ENCODE data around the gene MRTFA. TPM values are rescaled to one million over a fixed set of nuclear protein-coding genes. Genes with fewer than 3 reads are reported as not detected.

MRTFA gene
- polyA plus RNA-seq, 1 experiment: 8.9 TPM

GRCh38 chr22:40366068-40366467 lies 270.5 kb downstream of the MRTFA start:
- POLR2A ChIA-PET: no interaction called here
- CTCF ChIA-PET: interaction anchor here (1.7 to 2.1 kb wide), 2 partner anchors 11 to 17 kb away, joined by 4 to 6 read pairs; no protein-coding TSS in a partner anchor
- no peak for TF ChIP-seq CTCF (IDR thresholded peaks at IDR 0.05; ENCODE audit: insufficient read depth, low read depth, low read length)
- no peak overlapping the region for H3K4me3 ChIP-seq (ENCODE audit: low read depth, low read length)
- no peaks in the 10 kb centered on the region for H3K27me3 ChIP-seq (ENCODE audit: control insufficient read depth, insufficient read depth, low read length)
- peaks cover 17% of the 10 kb centered on the region for H3K36me3 ChIP-seq (ENCODE audit: control insufficient read depth, insufficient read depth, low read length)
- DNase-seq (ENCODE audit: low read depth): no peak

GRCh38 chr22:40364431-40364830 lies 272.1 kb downstream of the MRTFA start:
- peaks cover 21% of the 10 kb centered on the region for H3K36me3 ChIP-seq (ENCODE audit: control insufficient read depth, insufficient read depth, low read length)
- ChIA-PET POLR2A (no interaction called here), CTCF (interaction anchor here (1.3 to 2.1 kb wide), 3 partner anchors 13 to 830 kb away, joined by 3 to 6 read pairs (median 3); no protein-coding TSS in a partner anchor)
- H3K4me3 ChIP-seq (ENCODE audit: low read depth, low read length): no peak overlapping the region
- no peak for DNase-seq (ENCODE audit: low read depth)
- H3K27me3 ChIP-seq (ENCODE audit: control insufficient read depth, insufficient read depth, low read length): no peaks in the 10 kb centered on the region
- no peak for TF ChIP-seq CTCF (IDR thresholded peaks at IDR 0.05; ENCODE audit: insufficient read depth, low read depth, low read length)

- peaks cover 26% of the 10 kb centered on the region for H3K36me3 ChIP-seq (ENCODE audit: control insufficient read depth, insufficient read depth, low read length)
- POLR2A ChIA-PET: interaction anchor here (0.5 kb wide), 1 partner anchor 287 kb away, joined by 4 read pairs; no protein-coding TSS in a partner anchor
- CTCF ChIA-PET: interaction anchor here (1.0 to 1.5 kb wide), 3 partner anchors 15 to 536 kb away, joined by 3 read pairs; no protein-coding TSS in a partner anchor
- no peak overlapping the region for H3K4me3 ChIP-seq (ENCODE audit: low read depth, low read length)
- H3K27me3 ChIP-seq (ENCODE audit: control insufficient read depth, insufficient read depth, low read length): no peaks in the 10 kb centered on the region
- DNase-seq (ENCODE audit: low read depth): peak; percentile 51
- TF ChIP-seq CTCF (IDR thresholded peaks at IDR 0.05; ENCODE audit: insufficient read depth, low read depth, low read length): no peak
Observed at GRCh38 chr22:40363059-40363458, 273.5 kb downstream of the MRTFA start.

- CTCF ChIA-PET: no interaction called here
- TF ChIP-seq CTCF (IDR thresholded peaks at IDR 0.05; ENCODE audit: insufficient read depth, low read depth, low read length): no peak
- Histone ChIP-seq H3K27me3 (ENCODE audit: control insufficient read depth, insufficient read depth, low read length) (no peaks in the 10 kb centered on the region), H3K4me3 (ENCODE audit: low read depth, low read length) (no peak overlapping the region), H3K36me3 (ENCODE audit: control insufficient read depth, insufficient read depth, low read length) (peaks cover 27% of the 10 kb centered on the region)
- POLR2A ChIA-PET: interaction anchor here (0.6 to 0.7 kb wide), 2 partner anchors 11 to 184 kb away, joined by 3 to 4 read pairs; no protein-coding TSS in a partner anchor
- DNase-seq (ENCODE audit: low read depth): no peak
Observed at GRCh38 chr22:40361100-40361499, 275.4 kb downstream of the MRTFA start.

Other genes starting within 250 kb of the MRTFA start
- gene MCHR1, start 42.8 kb upstream of the MRTFA start, polyA plus RNA-seq (2011; rRNA removed): 0.64 and 1.1 TPM in 2 replicates
- 16.7 and 26.0 TPM in 2 replicates for gene SLC25A17, start 182.6 kb upstream of the MRTFA start, polyA plus RNA-seq (2011; rRNA removed)
- gene ST13, start 219.9 kb upstream of the MRTFA start, polyA plus RNA-seq (2011; rRNA removed): 90.7 and 145 TPM in 2 replicates
- 21.9 and 25.8 TPM in 2 replicates for gene XPNPEP3, start 220.4 kb upstream of the MRTFA start, polyA plus RNA-seq (2011; rRNA removed)
- gene DNAJB7, start 225.4 kb upstream of the MRTFA start, polyA plus RNA-seq (2011; rRNA removed): not detected in 2 replicates